Measurements from ENCODE around the gene CALHM2.

GRCh38 chr10:103492655-103493261, 40.6 kb upstream of the CALHM2 start:
- TF ChIP-seq GATA2 (IDR thresholded peaks at IDR 0.05; ENCODE audit: low read depth, low read length) (no peak), GATA3 (IDR thresholded peaks at IDR 0.05; ENCODE audit: low read depth, low read length) (no peak)

Measured in SH-SY5Y (cell line).